ENCODE results near the gene BMP10.

DNA sequence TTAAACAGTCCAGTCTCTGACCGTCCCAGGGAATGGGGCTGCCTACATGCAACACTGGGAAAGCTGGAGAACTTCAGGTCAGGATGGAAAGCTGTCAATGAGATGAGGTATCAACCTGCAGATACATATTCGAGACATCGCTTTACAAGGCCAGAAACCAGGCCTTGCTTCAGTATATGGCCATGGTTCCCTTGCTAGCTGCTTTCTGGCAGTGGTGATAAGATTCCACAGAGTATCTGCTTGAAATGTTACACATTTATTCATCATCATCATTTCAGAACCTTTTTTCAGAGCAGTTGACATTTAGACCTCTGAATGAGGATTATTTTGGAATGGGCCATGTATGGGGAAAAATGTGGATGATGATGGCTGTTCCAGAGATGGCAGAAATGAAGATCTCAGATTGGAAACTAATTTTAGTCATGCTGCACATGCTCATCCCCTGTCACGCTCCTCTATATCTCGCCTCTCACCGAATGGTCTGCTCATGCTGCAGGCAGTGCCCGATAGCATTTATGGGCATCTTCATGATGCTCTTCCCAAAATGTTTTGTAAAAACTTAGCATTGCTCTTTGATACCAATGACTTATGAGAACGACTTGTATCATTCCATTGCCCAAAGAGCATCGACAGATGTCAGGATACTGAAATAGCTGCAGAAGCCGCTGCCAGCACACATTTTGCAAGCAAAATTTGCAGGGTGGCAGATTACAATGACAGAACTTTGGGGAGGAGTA lies 14.0 kb upstream of the BMP10 start:
- TF ChIP-seq, protein P1, sequence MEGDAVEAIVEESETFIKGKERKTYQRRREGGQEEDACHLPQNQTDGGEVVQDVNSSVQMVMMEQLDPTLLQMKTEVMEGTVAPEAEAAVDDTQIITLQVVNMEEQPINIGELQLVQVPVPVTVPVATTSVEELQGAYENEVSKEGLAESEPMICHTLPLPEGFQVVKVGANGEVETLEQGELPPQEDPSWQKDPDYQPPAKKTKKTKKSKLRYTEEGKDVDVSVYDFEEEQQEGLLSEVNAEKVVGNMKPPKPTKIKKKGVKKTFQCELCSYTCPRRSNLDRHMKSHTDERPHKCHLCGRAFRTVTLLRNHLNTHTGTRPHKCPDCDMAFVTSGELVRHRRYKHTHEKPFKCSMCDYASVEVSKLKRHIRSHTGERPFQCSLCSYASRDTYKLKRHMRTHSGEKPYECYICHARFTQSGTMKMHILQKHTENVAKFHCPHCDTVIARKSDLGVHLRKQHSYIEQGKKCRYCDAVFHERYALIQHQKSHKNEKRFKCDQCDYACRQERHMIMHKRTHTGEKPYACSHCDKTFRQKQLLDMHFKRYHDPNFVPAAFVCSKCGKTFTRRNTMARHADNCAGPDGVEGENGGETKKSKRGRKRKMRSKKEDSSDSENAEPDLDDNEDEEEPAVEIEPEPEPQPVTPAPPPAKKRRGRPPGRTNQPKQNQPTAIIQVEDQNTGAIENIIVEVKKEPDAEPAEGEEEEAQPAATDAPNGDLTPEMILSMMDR (optimal IDR thresholded peaks at IDR 0.05 in 1 of 3, IDR thresholded peaks at IDR 0.05 in 1 of 3, conservative IDR thresholded peaks at IDR 0.05 in 1 of 3; ENCODE audit: extremely low read depth in 1 of 3, insufficient read depth in 2 of 3, low read length in 3 of 3): no peak
- no peak for TF ChIP-seq EZH2 (IDR thresholded peaks at IDR 0.05; ENCODE audit: low read length)
